Left lung (tissue), 10 donors: ENCODE measurements around the gene ADAMTS16. TPM values are rescaled to one million over a fixed set of nuclear protein-coding genes. Genes with fewer than 3 reads are reported as not detected.

Experiments used
- ATAC-seq: fragments of 200-7000 bp; cut with Tn5 transposase; one replicate; pipeline ENCODE4 v1.9.1; 2020; ENCODE audit warnings: moderate library complexity
- DNase-seq, 4 donors: peaks; one replicate each; pipeline ENCODE4 v3.0.0-alpha.2; 2013 to 2020
- H3K27ac ChIP-seq, 2 donors: fragments of 200-600 bp; sonication (generic) in 1 of 2; one replicate each; pipeline versions ENCODE4 v1.5.0 to v1.8.0; 2020 to 2021
- H3K27me3 ChIP-seq, 2 donors: fragments of 200-600 bp; sonication (generic) in 1 of 2; one replicate each; pipeline versions ENCODE4 v1.5.0 to v1.8.0; 2020 to 2021
- H3K36me3 ChIP-seq, 2 donors: fragments of 200-600 bp; sonication (generic) in 1 of 2; one replicate each; pipeline versions ENCODE4 v1.5.0 to v1.8.0; 2020 to 2021
- H3K4me1 ChIP-seq, 2 donors: fragments of 200-600 bp; one replicate each; pipeline ENCODE4 v1.8.0; 2021
- H3K4me3 ChIP-seq, 2 donors: fragments of 200-600 bp; sonication (generic) in 1 of 2; one replicate each; pipeline versions ENCODE4 v1.5.0 to v1.8.0; 2020 to 2021; ENCODE audit warnings: mild to moderate bottlenecking in 1 of 2
- H3K9me3 ChIP-seq, 2 donors: fragments of 200-600 bp; sonication (generic) in 1 of 2; one replicate each; pipeline versions ENCODE4 v1.5.0 to v1.8.0; 2020 to 2021
- CTCF ChIP-seq, 2 donors: fragments of 200-600 bp; sonication (generic) in 1 of 2; IDR thresholded peaks; one replicate each; pipeline versions ENCODE4 v1.5.0 to v1.8.0; 2021; ENCODE audit warnings: antibody characterized with exemption in 2 of 2
- intact Hi-C, 2 donors: fragments of 100-400 bp; cut with DNase I; formaldehyde crosslinking; loops; one replicate each; pipeline versions ENCODE4 v1.11.2 to v1.14.2; 2022
- polyA plus RNA-seq, 6 donors: library from polyadenylated mRNA; unstranded; fragments of 120-200 nt; gene quantifications; one replicate each; pipeline ENCODE4 v1.2.1, GENCODE V29; 2013; ENCODE audit not compliant: insufficient read length in 6 of 6
- total RNA-seq, 2 donors: library from RNA; stranded (reverse); fragmentation: NEBNext Ultra II Directional; extraction: Animal tissue kit (Norgen Biotek cat#: 25700); gene quantifications; one replicate each; pipeline ENCODE4 v1.2.1, GENCODE V29; 2021
- donor health status: DM: no; HTN: yes; CAD: no.
- donor health status: DM: no; HTN: no; CAD: no.

Gene ADAMTS16
- total and polyA plus RNA-seq, 8 donors: 0.29 to 28.7 (median 1.1) TPM

DNA sequence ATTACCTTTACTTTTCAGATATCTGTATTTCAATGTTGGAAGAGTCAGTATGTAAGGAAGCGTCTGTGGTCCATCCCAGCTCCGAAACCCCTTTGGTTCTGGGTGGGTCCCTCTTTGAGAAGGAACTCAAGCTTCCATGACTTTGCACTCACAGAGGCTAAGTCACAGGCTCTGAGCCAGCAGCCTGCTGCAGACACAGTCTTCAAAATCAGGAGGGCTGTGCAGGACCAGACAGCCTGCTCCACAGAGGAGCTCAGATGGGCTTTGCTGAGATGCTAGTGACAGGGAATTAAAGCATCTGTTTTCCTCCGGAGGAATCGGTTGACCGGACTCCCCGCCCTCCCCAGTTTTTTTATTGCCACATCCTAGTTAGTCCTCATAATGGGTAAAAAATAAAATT, 155.9 kb downstream of the ADAMTS16 start:
- no peak overlapping the region for H3K4me3 ChIP-seq
- H3K36me3 ChIP-seq: no peaks in the 10 kb centered on the region
- ATAC-seq (no peak), DNase-seq (no peak)
- no peaks in the 10 kb centered on the region for H3K27me3 ChIP-seq
- no peaks in the 10 kb centered on the region for H3K4me1 ChIP-seq
- no peaks in the 10 kb centered on the region for H3K9me3 ChIP-seq
- intact Hi-C loops: no loop called here
- no peak overlapping the region for H3K27ac ChIP-seq
- TF ChIP-seq CTCF (IDR thresholded peaks at IDR 0.05): no peak

- Histone ChIP-seq H3K36me3 (no peaks in the 10 kb centered on the region), H3K27ac (no peak overlapping the region), H3K9me3 (peaks cover 0 to 6% of the 10 kb centered on the region in 2 donors), H3K4me1 (no peaks in the 10 kb centered on the region), H3K4me3 (no peak overlapping the region), H3K27me3 (no peaks in the 10 kb centered on the region)
- no peak for ATAC-seq
- DNase-seq: no peak
- TF ChIP-seq CTCF (IDR thresholded peaks at IDR 0.05): no peak
- intact Hi-C loops: no loop called here
Observed at GRCh38 chr5:5297432-5298067, 157.4 kb downstream of the ADAMTS16 start.

GRCh38 chr5:5298068-5298633, 158.0 kb downstream of the ADAMTS16 start:
- H3K9me3 ChIP-seq: peaks cover 0 to 6% of the 10 kb centered on the region in 2 donors
- intact Hi-C loops: no loop called here
- H3K27me3 ChIP-seq: no peaks in the 10 kb centered on the region
- H3K27ac ChIP-seq: no peak overlapping the region
- H3K4me1 ChIP-seq: no peaks in the 10 kb centered on the region
- H3K4me3 ChIP-seq: no peak overlapping the region
- H3K36me3 ChIP-seq: no peaks in the 10 kb centered on the region
- TF ChIP-seq CTCF (IDR thresholded peaks at IDR 0.05): no peak
- no peak for ATAC-seq
- DNase-seq: no peak

DNA sequence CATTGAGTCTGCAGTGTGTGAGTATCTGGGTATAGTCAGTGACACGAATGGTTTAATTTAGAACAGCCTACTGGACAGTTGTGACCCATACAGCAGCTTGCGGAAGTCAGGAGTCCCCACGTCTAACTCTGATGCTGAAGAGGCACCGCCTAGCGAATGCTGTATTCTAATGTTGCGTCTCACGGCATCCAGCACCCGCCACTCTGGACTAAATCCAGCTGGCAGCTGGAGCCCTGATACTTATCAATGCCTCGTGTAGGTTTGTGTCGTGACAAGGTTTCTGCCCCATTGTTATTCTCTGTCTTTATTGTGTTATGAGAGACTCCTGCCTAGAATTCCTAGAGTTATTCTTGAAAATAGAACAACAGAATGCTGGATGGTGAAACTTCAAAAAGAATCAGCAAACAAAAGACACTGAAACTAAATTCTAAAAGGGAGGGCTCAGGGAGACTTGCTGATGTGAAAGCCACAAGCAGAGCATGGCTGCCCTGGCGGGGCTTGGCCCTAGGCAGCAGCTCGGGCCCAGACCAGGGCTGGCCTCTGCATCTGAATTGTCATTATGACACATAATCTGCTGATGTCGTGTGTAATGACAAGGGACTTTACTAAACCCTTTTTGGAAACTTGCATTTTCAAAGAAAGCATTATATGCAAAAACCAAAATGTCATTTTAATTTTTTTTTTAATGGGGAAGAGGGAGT, 158.9 kb downstream of the ADAMTS16 start:
- Histone ChIP-seq H3K4me1 (no peaks in the 10 kb centered on the region), H3K27ac (no peak overlapping the region), H3K4me3 (no peak overlapping the region), H3K9me3 (peaks cover 0 to 6% of the 10 kb centered on the region in 2 donors), H3K27me3 (no peaks in the 10 kb centered on the region), H3K36me3 (no peaks in the 10 kb centered on the region)
- ATAC-seq (no peak), DNase-seq (no peak)
- no peak for TF ChIP-seq CTCF (IDR thresholded peaks at IDR 0.05)
- intact Hi-C loops: no loop called here

DNA sequence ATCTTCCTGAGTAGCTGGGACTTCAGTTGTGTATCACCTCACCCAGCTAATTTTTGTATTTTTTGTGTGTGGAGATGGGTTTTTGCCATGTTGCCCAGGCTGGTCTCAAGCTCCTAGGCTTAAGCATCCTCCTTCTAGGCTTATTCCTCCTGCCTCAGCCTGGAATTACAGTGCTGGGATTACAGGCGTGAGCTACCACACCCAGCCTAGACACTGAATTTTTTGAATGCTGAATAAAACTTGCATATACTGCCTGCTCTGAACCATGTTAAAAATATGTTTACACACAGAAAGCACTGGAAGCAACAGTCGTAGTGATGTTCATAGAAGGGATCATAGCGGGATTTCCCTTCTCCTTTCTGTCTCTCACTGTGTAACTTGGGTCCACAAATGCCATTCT, 161.0 kb downstream of the ADAMTS16 start:
- no peaks in the 10 kb centered on the region for H3K36me3 ChIP-seq
- intact Hi-C loops: no loop called here
- no peak for ATAC-seq
- H3K27me3 ChIP-seq: no peaks in the 10 kb centered on the region
- peaks cover 0 to 6% of the 10 kb centered on the region in 2 donors for H3K9me3 ChIP-seq
- H3K4me1 ChIP-seq: no peaks in the 10 kb centered on the region
- DNase-seq: no peak
- H3K27ac ChIP-seq: no peak overlapping the region
- TF ChIP-seq CTCF (IDR thresholded peaks at IDR 0.05): no peak
- no peak overlapping the region for H3K4me3 ChIP-seq
